ENCODE data around the gene ABCA8.
"Not testable (repeated sequence)": the region's sequence is repeated elsewhere in the genome, so short reads cannot be mapped to it uniquely, and the experiment has no call there.

Gene ABCA8

GRCh38 chr17:68957944-68958343, 2.8 kb upstream of the ABCA8 start:
- DNase-seq (ENCODE audit: low spot score in 2 of 2) (no peak), ATAC-seq (ENCODE audit: low read depth) (no peak)
- Mint-ChIP-seq H3K36me3 (no peaks in the 10 kb centered on the region), H3K9me3 (no peaks in the 10 kb centered on the region), H3K4me3 (no peak overlapping the region), H3K4me1 (peaks cover 5% of the 10 kb centered on the region), H3K27me3 (no peaks in the 10 kb centered on the region), H3K27ac (no peak overlapping the region)

GRCh38 chr17:68954146-68954896, 871 bp downstream of the ABCA8 start:
- Mint-ChIP-seq H3K4me3 (no peak overlapping the region), H3K9me3 (no peaks in the 10 kb centered on the region), H3K27ac (no peak overlapping the region), H3K4me1 (no peaks in the 10 kb centered on the region), H3K36me3 (no peaks in the 10 kb centered on the region), H3K27me3 (peaks cover 3% of the 10 kb centered on the region)
- ATAC-seq (ENCODE audit: low read depth) (no peak), DNase-seq (ENCODE audit: low spot score in 2 of 2) (no peak)

GRCh38 chr17:68953340-68953997, 1.7 kb downstream of the ABCA8 start:
- H3K27me3 Mint-ChIP-seq = peaks cover 3% of the 10 kb centered on the region
- H3K4me1 Mint-ChIP-seq = no peaks in the 10 kb centered on the region
- ATAC-seq (ENCODE audit: low read depth) (no peak), DNase-seq (ENCODE audit: low spot score in 2 of 2) (no peak)
- no peak overlapping the region for H3K27ac Mint-ChIP-seq
- no peak overlapping the region for H3K4me3 Mint-ChIP-seq
- H3K9me3 Mint-ChIP-seq = no peaks in the 10 kb centered on the region
- no peaks in the 10 kb centered on the region for H3K36me3 Mint-ChIP-seq

- ATAC-seq (ENCODE audit: low read depth) (no peak), DNase-seq (ENCODE audit: low spot score in 2 of 2) (no peak)
- no peak overlapping the region for H3K4me3 Mint-ChIP-seq
- no peak overlapping the region for H3K27ac Mint-ChIP-seq
- H3K9me3 Mint-ChIP-seq = peaks cover 3% of the 10 kb centered on the region
- peaks cover 3% of the 10 kb centered on the region for H3K27me3 Mint-ChIP-seq
- H3K36me3 Mint-ChIP-seq = no peaks in the 10 kb centered on the region
- H3K4me1 Mint-ChIP-seq = no peaks in the 10 kb centered on the region
Measured at GRCh38 chr17:68950725-68951124, 4.5 kb downstream of the ABCA8 start.

- not testable (repeated sequence) for H3K27me3 Mint-ChIP-seq; H3K27ac Mint-ChIP-seq; DNase-seq (ENCODE audit: low spot score in 2 of 2); H3K36me3 Mint-ChIP-seq; ATAC-seq (ENCODE audit: low read depth); H3K4me3 Mint-ChIP-seq; H3K4me1 Mint-ChIP-seq; H3K9me3 Mint-ChIP-seq
Measured at GRCh38 chr17:68947868-68948267, 7.3 kb downstream of the ABCA8 start.

GRCh38 chr17:68944435-68945035, 10.7 kb downstream of the ABCA8 start:
- H3K9me3 Mint-ChIP-seq = peaks cover 3% of the 10 kb centered on the region
- ATAC-seq (ENCODE audit: low read depth) (no peak), DNase-seq (ENCODE audit: low spot score in 2 of 2) (no peak)
- H3K4me1 Mint-ChIP-seq = no peaks in the 10 kb centered on the region
- peaks cover 3% of the 10 kb centered on the region for H3K27me3 Mint-ChIP-seq
- no peak overlapping the region for H3K27ac Mint-ChIP-seq
- no peaks in the 10 kb centered on the region for H3K36me3 Mint-ChIP-seq
- no peak overlapping the region for H3K4me3 Mint-ChIP-seq

GRCh38 chr17:68943812-68944182, 11.4 kb downstream of the ABCA8 start:
- not testable (repeated sequence) for H3K9me3 Mint-ChIP-seq; H3K36me3 Mint-ChIP-seq; DNase-seq (ENCODE audit: low spot score in 2 of 2); H3K27me3 Mint-ChIP-seq; H3K4me1 Mint-ChIP-seq; ATAC-seq (ENCODE audit: low read depth); H3K4me3 Mint-ChIP-seq; H3K27ac Mint-ChIP-seq

- Mint-ChIP-seq H3K36me3 (no peaks in the 10 kb centered on the region), H3K4me3 (no peak overlapping the region), H3K27ac (no peak overlapping the region), H3K27me3 (peaks cover 4% of the 10 kb centered on the region), H3K4me1 (no peaks in the 10 kb centered on the region), H3K9me3 (peaks cover 3% of the 10 kb centered on the region)
- ATAC-seq (ENCODE audit: low read depth) = no peak
- DNase-seq (ENCODE audit: low spot score in 2 of 2) = no peak
Measured at GRCh38 chr17:68943123-68943811, 11.9 kb downstream of the ABCA8 start.

- H3K9me3 Mint-ChIP-seq = no peaks in the 10 kb centered on the region
- no peaks in the 10 kb centered on the region for H3K4me1 Mint-ChIP-seq
- DNase-seq (ENCODE audit: low spot score in 2 of 2) (no peak), ATAC-seq (ENCODE audit: low read depth) (no peak)
- H3K27ac Mint-ChIP-seq = no peak overlapping the region
- no peak overlapping the region for H3K4me3 Mint-ChIP-seq
- peaks cover 4% of the 10 kb centered on the region for H3K27me3 Mint-ChIP-seq
- H3K36me3 Mint-ChIP-seq = no peaks in the 10 kb centered on the region
Measured at GRCh38 chr17:68942389-68942788, 12.8 kb downstream of the ABCA8 start.

- Mint-ChIP-seq H3K4me3 (no peak overlapping the region), H3K27me3 (peaks cover 4% of the 10 kb centered on the region), H3K36me3 (no peaks in the 10 kb centered on the region), H3K27ac (no peak overlapping the region), H3K4me1 (no peaks in the 10 kb centered on the region), H3K9me3 (no peaks in the 10 kb centered on the region)
- ATAC-seq (ENCODE audit: low read depth) (no peak), DNase-seq (ENCODE audit: low spot score in 2 of 2) (no peak)
Measured at GRCh38 chr17:68941761-68942160, 13.4 kb downstream of the ABCA8 start.

GRCh38 chr17:68939195-68939594, 16.0 kb downstream of the ABCA8 start:
- DNase-seq (ENCODE audit: low spot score in 2 of 2) (no peak), ATAC-seq (ENCODE audit: low read depth) (no peak)
- Mint-ChIP-seq H3K9me3 (no peaks in the 10 kb centered on the region), H3K27me3 (peaks cover 4% of the 10 kb centered on the region), H3K4me3 (no peak overlapping the region), H3K4me1 (no peaks in the 10 kb centered on the region), H3K36me3 (no peaks in the 10 kb centered on the region), H3K27ac (no peak overlapping the region)

- Mint-ChIP-seq H3K4me3 (no peak overlapping the region), H3K4me1 (no peaks in the 10 kb centered on the region), H3K36me3 (no peaks in the 10 kb centered on the region), H3K9me3 (no peaks in the 10 kb centered on the region), H3K27me3 (peaks cover 2% of the 10 kb centered on the region), H3K27ac (no peak overlapping the region)
- DNase-seq (ENCODE audit: low spot score in 2 of 2) = no peak
- ATAC-seq (ENCODE audit: low read depth) = no peak
Measured at GRCh38 chr17:68937890-68938514, 17.2 kb downstream of the ABCA8 start.

- DNase-seq (ENCODE audit: low spot score in 2 of 2) (no peak), ATAC-seq (ENCODE audit: low read depth) (no peak)
- H3K27me3 Mint-ChIP-seq = peaks cover 2% of the 10 kb centered on the region
- H3K4me1 Mint-ChIP-seq = no peaks in the 10 kb centered on the region
- H3K36me3 Mint-ChIP-seq = no peaks in the 10 kb centered on the region
- no peaks in the 10 kb centered on the region for H3K9me3 Mint-ChIP-seq
- H3K27ac Mint-ChIP-seq = no peak overlapping the region
- H3K4me3 Mint-ChIP-seq = no peak overlapping the region
Measured at GRCh38 chr17:68927516-68927915, 27.7 kb downstream of the ABCA8 start.

Measured in memory B cell (primary cell).